ENCODE measurements around the gene TADA2B. TPM values are rescaled to one million over a fixed set of nuclear protein-coding genes. Genes with fewer than 3 reads are reported as not detected.

TADA2B gene
- total RNA-seq, 1 donor from 2014 or later, result 19.8 TPM

- H3K27me3 ChIP-seq (ENCODE audit: insufficient read depth, low read length), result no peaks in the 10 kb centered on the region
- no peak overlapping the region for H3K4me2 ChIP-seq (ENCODE audit: low read length)
- no peak overlapping the region for H3K4me3 ChIP-seq (ENCODE audit: insufficient read depth, low read depth, low read length)
- no peak overlapping the region for H3K9ac ChIP-seq (ENCODE audit: low read length)
- H3K4me1 ChIP-seq (ENCODE audit: insufficient read depth, low read length), result peaks cover 8% of the 10 kb centered on the region
- FAIRE-seq (no peak), DNase-seq (ENCODE audit: low read depth) (no peak)
- no peaks in the 10 kb centered on the region for H3K9me3 ChIP-seq (ENCODE audit: insufficient read depth, low read depth, low read length)
- Mint-ChIP-seq H3K27me3 (ENCODE audit: low read depth, unreplicated experiment) (peaks cover 39% of the 10 kb centered on the region), H3K27ac (ENCODE audit: unreplicated experiment) (no peak overlapping the region), H3K36me3 (ENCODE audit: low read depth, unreplicated experiment) (no peaks in the 10 kb centered on the region), H3K4me1 (ENCODE audit: low read depth, unreplicated experiment) (peaks cover 5% of the 10 kb centered on the region), H3K4me3 (ENCODE audit: unreplicated experiment) (no peak overlapping the region), H3K9me3 (ENCODE audit: unreplicated experiment) (no peaks in the 10 kb centered on the region)
- no peak overlapping the region for H3K27ac ChIP-seq (ENCODE audit: low read depth, low read length)
- no peak for TF ChIP-seq EZH2 (IDR thresholded peaks at IDR 0.05; ENCODE audit: insufficient read depth, low read length)
- no peak for TF ChIP-seq CTCF (IDR thresholded peaks at IDR 0.05; ENCODE audit: insufficient read depth, low read depth, low read length)
- no peaks in the 10 kb centered on the region for H4K20me1 ChIP-seq (ENCODE audit: insufficient read depth, low read length)
- H3K36me3 ChIP-seq (ENCODE audit: insufficient read depth, low read length), result no peaks in the 10 kb centered on the region
- no peaks in the 10 kb centered on the region for H3K79me2 ChIP-seq (ENCODE audit: insufficient read depth, low read length)
- H2AFZ ChIP-seq (ENCODE audit: low read depth, low read length), result no peak overlapping the region
Observed at GRCh38 chr4:7104366-7105031, 61.3 kb downstream of the TADA2B start.

- H3K9ac ChIP-seq (ENCODE audit: low read length), result no peak overlapping the region
- H3K27me3 ChIP-seq (ENCODE audit: insufficient read depth, low read length), result no peaks in the 10 kb centered on the region
- Mint-ChIP-seq H3K27me3 (ENCODE audit: low read depth, unreplicated experiment) (peaks cover 43% of the 10 kb centered on the region), H3K4me1 (ENCODE audit: low read depth, unreplicated experiment) (peaks cover 5% of the 10 kb centered on the region), H3K9me3 (ENCODE audit: unreplicated experiment) (peaks cover 5% of the 10 kb centered on the region), H3K27ac (ENCODE audit: unreplicated experiment) (no peak overlapping the region), H3K36me3 (ENCODE audit: low read depth, unreplicated experiment) (no peaks in the 10 kb centered on the region), H3K4me3 (ENCODE audit: unreplicated experiment) (no peak overlapping the region)
- FAIRE-seq, result no peak
- H3K9me3 ChIP-seq (ENCODE audit: insufficient read depth, low read depth, low read length), result no peaks in the 10 kb centered on the region
- no peaks in the 10 kb centered on the region for H3K79me2 ChIP-seq (ENCODE audit: insufficient read depth, low read length)
- H3K36me3 ChIP-seq (ENCODE audit: insufficient read depth, low read length), result no peaks in the 10 kb centered on the region
- no peak overlapping the region for H3K4me2 ChIP-seq (ENCODE audit: low read length)
- peaks cover 8% of the 10 kb centered on the region for H3K4me1 ChIP-seq (ENCODE audit: insufficient read depth, low read length)
- H2AFZ ChIP-seq (ENCODE audit: low read depth, low read length), result no peak overlapping the region
- no peak overlapping the region for H3K4me3 ChIP-seq (ENCODE audit: insufficient read depth, low read depth, low read length)
- no peaks in the 10 kb centered on the region for H4K20me1 ChIP-seq (ENCODE audit: insufficient read depth, low read length)
- TF ChIP-seq CTCF (IDR thresholded peaks at IDR 0.05; ENCODE audit: insufficient read depth, low read depth, low read length) (no peak), EZH2 (IDR thresholded peaks at IDR 0.05; ENCODE audit: insufficient read depth, low read length) (no peak)
- no peak overlapping the region for H3K27ac ChIP-seq (ENCODE audit: low read depth, low read length)
- no peak for DNase-seq (ENCODE audit: low read depth)
Observed at GRCh38 chr4:7105276-7105675, 62.1 kb downstream of the TADA2B start.

DNA sequence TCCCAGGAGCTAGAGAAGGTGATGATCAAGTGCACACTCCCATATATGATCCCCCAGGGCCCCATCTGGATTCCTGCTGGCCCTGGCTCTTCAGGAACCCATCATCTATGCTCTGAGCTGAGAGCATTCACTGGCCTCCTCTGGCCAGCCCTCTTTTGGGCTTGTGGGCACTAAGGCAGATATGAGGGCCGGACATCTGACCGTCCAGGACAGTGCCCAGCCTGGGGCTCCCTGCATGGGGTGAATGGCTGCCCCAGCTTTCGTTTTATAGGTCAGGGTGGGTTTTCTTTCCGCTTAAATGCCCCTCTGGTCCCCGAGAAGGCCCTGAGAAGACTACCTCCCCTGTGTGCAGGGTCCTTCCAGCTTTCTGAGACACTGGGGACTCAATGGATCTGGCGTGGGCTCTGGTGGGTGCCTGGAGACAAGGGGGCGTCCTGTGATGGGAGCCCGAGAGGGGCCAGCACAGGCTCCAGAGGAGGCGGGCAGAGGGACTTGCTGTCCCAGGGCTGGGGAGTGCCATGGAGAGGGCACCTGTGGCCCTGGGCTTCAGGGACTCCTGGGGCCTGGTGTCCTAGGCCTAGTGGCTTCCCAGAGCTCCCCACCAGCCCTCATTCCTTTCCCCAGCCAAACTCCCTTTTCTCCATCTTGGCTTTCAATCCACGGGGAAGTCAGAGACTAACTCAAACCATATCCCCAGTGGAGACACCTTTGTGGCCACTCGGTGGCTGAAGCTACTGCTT lies 64.2 kb downstream of the TADA2B start:
- H2AFZ ChIP-seq (ENCODE audit: low read depth, low read length), result no peak overlapping the region
- no peaks in the 10 kb centered on the region for H3K36me3 Mint-ChIP-seq (ENCODE audit: low read depth, unreplicated experiment)
- H3K27me3 Mint-ChIP-seq (ENCODE audit: low read depth, unreplicated experiment), result peaks cover 38% of the 10 kb centered on the region
- no peak for TF ChIP-seq CTCF (IDR thresholded peaks at IDR 0.05; ENCODE audit: insufficient read depth, low read depth, low read length)
- no peak for TF ChIP-seq EZH2 (IDR thresholded peaks at IDR 0.05; ENCODE audit: insufficient read depth, low read length)
- H3K9me3 Mint-ChIP-seq (ENCODE audit: unreplicated experiment), result peaks cover 6% of the 10 kb centered on the region
- no peaks in the 10 kb centered on the region for H3K36me3 ChIP-seq (ENCODE audit: insufficient read depth, low read length)
- H3K4me2 ChIP-seq (ENCODE audit: low read length), result no peak overlapping the region
- H3K27me3 ChIP-seq (ENCODE audit: insufficient read depth, low read length), result no peaks in the 10 kb centered on the region
- DNase-seq (ENCODE audit: low read depth) (no peak), FAIRE-seq (no peak)
- no peaks in the 10 kb centered on the region for H3K9me3 ChIP-seq (ENCODE audit: insufficient read depth, low read depth, low read length)
- peaks cover 8% of the 10 kb centered on the region for H3K4me1 ChIP-seq (ENCODE audit: insufficient read depth, low read length)
- no peak overlapping the region for H3K27ac Mint-ChIP-seq (ENCODE audit: unreplicated experiment)
- H3K4me3 ChIP-seq (ENCODE audit: insufficient read depth, low read depth, low read length), result no peak overlapping the region
- H3K4me3 Mint-ChIP-seq (ENCODE audit: unreplicated experiment), result no peak overlapping the region
- H3K4me1 Mint-ChIP-seq (ENCODE audit: low read depth, unreplicated experiment), result peaks cover under 1% of the 10 kb centered on the region
- H3K79me2 ChIP-seq (ENCODE audit: insufficient read depth, low read length), result no peaks in the 10 kb centered on the region
- H4K20me1 ChIP-seq (ENCODE audit: insufficient read depth, low read length), result no peaks in the 10 kb centered on the region
- no peak overlapping the region for H3K9ac ChIP-seq (ENCODE audit: low read length)
- H3K27ac ChIP-seq (ENCODE audit: low read depth, low read length), result no peak overlapping the region

Data from astrocyte (in vitro differentiated cells and primary cell).